H1 (cell line): ENCODE data around the gene ZMIZ1. TPM values are rescaled to one million over a fixed set of nuclear protein-coding genes. Genes with fewer than 3 reads are reported as not detected.

Experiments
- ATF2 ChIP-seq: IDR thresholded peaks from 2 replicates; pipeline ENCODE4 v1.6.1; 2012; ENCODE audit warnings: low read length, inconsistent platforms
- BRCA1 ChIP-seq: IDR thresholded peaks from 2 replicates; pipeline ENCODE4 v1.6.1; 2012; ENCODE audit warnings: low read depth, low read length, improper control_type of control experiment
- CHD7 ChIP-seq: fragments of 300-600 bp; sonication (generic); IDR thresholded peaks from 2 replicates; pipeline ENCODE4 v1.7.1; 2012; ENCODE audit warnings: low read length, moderate library complexity, mild to moderate bottlenecking, inconsistent platforms; ENCODE audit not compliant: insufficient replicate concordance
- EP300 ChIP-seq, 2 experiments: IDR thresholded peaks; 1 replicate in 1 of 2; 2 replicates in 1 of 2; pipeline ENCODE4 v1.6.1; 2011 to 2012; ENCODE audit warnings: low read depth in 2 of 2, low read length in 2 of 2, mild to moderate bottlenecking in 2 of 2, borderline replicate concordance in 1 of 2, inconsistent platforms in 1 of 2, moderate library complexity in 1 of 2
- POLR2AphosphoS5 ChIP-seq: IDR thresholded peaks from 2 replicates; pipeline ENCODE4 v1.6.1; 2011; ENCODE audit warnings: low read depth, low read length
- SAP30 ChIP-seq: fragments of 300-600 bp; sonication (generic); IDR thresholded peaks from 2 replicates; pipeline ENCODE4 v1.7.1; 2012; ENCODE audit warnings: low read length, moderate library complexity, mild to moderate bottlenecking, inconsistent platforms; ENCODE audit not compliant: insufficient read depth, insufficient replicate concordance
- SP2 ChIP-seq: IDR thresholded peaks from 2 replicates; pipeline ENCODE4 v1.6.1; 2012; ENCODE audit warnings: mild to moderate bottlenecking, low read length, inconsistent platforms
- TAF1 ChIP-seq: IDR thresholded peaks from 2 replicates; pipeline ENCODE4 v1.6.1; 2011; ENCODE audit warnings: mild to moderate bottlenecking, low read depth, low read length
- polyA plus RNA-seq, 7 experiments: library from polyadenylated mRNA; depleted of rRNA in 3 of 7; stranded (reverse) in 5 of 7; unstranded in 2 of 7; fragments of >200 nt in 5 of 7; fragments of 200-250 nt in 2 of 7; gene quantifications; 1 replicate in 5 of 7; 2 replicates in 1 of 7; 4 replicates in 1 of 7; pipeline versions ENCODE4 v1.2.1 to v1.2.3, GENCODE V29; 2011 to 2013; ENCODE audit warnings: missing spikeins in 2 of 7, mixed read lengths in 2 of 7
- total RNA-seq: library from RNA; stranded (reverse); fragmentation: NEBNext Ultra II Directional; extraction: Animal tissue kit (Norgen Biotek cat#: 25700); gene quantifications from 2 replicates; pipeline ENCODE4 v1.2.1, GENCODE V29; 2021

The ZMIZ1 gene
- total and polyA plus RNA-seq, 2 of the 8 experiments (the other 6 are each of a cell fraction or from before 2014, with no cell fraction given) = 8.1 to 28.0 TPM

- TF ChIP-seq CHD7 = no peak
- TF ChIP-seq BRCA1 = no peak
- no peak for TF ChIP-seq SAP30
- no peak for TF ChIP-seq ATF2
- no peak for TF ChIP-seq EP300 (IDR thresholded peaks at IDR 0.05; ENCODE audit: borderline replicate concordance in 1 of 2, low read depth in 2 of 2, low read length in 2 of 2)
- no peak for TF ChIP-seq TAF1
- TF ChIP-seq POLR2AphosphoS5 = no peak
- TF ChIP-seq SP2 = no peak
Observed at GRCh38 chr10:79050896-79051555, 17.7 kb upstream of the ZMIZ1 start (continued).
